Right renal cortex interstitium (tissue), 3 donors: ENCODE results near the gene CHST13. TPM values are rescaled to one million over a fixed set of nuclear protein-coding genes. Genes with fewer than 3 reads are reported as not detected.
"Not testable (repeated sequence)": the region's sequence is repeated elsewhere in the genome, so short reads cannot be mapped to it uniquely, and the experiment has no call there.

Experiments
- DNase-seq, 3 donors: peaks; one replicate each; pipeline ENCODE4 v3.0.0-alpha.2; 2013; ENCODE audit warnings: low read depth in 3 of 3, low spot score in 2 of 3
- polyA plus RNA-seq, 3 donors: library from polyadenylated mRNA; unstranded; fragments of 120-200 nt; gene quantifications; one replicate each; pipeline ENCODE4 v1.2.1, GENCODE V29; 2013; ENCODE audit not compliant: insufficient read length in 3 of 3

The CHST13 gene
- polyA plus RNA-seq, 3 donors: 3.1 to 4.4 (median 3.2) TPM

DNA sequence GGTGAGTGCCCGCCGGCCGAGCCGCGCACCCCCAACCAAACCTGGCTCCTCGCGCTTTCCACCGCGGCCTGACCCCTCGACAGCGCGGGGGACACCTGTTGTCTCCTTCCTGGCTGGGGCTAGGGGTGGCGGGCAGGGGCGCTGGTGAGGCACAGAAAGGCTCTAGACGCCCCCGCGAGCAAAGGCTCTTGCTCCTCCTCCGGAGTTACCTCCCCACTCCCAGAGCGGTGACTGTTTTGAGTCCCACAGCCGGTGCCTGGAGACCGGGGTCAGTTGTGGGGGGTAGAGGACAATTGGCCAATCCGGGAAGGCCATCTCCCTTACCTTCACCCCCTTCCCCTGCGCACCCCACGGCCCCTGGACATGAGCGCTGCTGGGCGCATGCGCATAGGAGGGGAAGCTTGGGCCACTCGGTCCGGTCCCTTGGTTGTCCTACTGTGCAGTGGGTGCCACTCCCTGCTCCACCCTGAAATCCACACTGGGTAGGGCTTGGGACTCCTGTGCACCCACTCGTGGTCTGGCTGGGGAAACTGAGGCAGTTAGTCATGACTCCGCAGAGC is 554 bp downstream of the CHST13 start:
- no peak for DNase-seq

DNA sequence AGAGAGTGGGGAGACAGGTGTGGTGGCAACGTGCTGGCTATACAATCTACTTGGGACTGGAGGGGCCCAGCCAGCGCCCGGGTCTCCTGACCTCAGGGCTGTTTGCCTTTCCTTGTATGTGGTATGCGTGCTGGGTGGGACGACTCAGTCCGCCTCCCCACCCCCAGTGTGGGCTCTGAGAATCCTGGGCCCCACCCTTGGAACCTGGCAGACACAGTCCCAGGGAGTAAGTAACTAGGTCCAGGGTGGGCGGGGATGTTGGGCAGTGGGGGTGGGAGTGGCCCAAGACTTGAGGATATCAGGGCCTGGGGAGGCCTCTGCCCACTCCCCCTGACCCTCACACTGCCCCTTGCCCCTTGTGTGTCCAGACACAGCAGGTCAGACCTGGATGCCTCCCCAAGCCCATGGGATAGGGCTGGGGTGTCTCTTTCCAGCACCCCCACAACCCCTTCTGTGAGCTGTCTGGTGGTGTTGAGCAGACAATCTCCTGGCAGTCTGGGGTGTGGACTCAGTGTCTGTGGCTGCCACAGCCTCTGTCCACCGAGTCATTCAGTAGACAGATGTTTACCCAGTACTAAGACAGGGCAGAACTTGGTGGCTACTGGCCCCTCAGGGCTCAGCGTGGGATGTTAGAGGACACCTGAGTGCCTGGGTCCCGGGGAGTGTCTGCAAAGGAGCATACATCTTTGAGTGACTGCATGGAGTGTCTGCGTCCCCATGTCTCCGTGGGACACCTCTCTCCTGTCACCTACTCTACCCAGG is 1.3 kb downstream of the CHST13 start:
- DNase-seq: no peak

DNA sequence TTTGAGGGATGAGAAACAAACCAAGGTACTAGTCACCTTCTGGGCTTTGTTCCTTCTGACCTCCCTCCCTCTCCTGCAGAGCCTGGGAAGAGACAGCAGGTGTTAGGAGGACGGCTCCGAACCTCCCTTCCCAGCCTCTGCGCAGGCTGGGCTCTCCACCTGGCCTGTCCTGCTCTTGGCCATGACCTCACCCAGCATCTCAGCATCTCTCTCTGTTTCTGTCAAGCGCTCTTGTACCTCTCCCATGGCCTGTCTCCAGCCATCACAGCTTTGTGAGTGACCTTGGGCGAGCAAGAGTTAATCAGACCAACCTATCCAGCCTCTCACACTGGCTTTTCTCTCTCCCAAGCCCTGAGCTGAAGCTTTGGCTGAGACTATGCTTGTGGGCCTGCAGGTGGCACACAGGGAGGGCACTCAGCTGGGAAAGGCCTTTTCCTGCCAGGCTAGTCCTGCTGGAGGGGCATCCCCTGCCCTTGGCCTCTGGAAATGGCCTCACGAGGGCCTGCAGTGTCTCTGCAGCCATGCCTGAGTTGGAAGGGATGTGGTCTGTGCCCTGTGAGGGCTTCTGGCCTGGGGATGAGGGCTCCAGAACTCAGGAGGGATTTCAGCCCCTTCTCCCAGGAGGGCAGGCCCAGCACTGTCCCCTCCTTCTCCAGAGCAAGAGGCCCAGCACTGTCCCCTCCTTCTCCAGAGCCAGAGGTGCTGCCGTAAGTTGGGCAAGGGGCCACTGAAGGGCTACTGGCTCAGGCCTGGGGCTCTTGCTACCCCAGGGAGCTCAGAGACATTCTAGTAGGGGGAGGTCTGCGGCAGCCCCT is 2.1 kb downstream of the CHST13 start:
- DNase-seq: no peak

DNA sequence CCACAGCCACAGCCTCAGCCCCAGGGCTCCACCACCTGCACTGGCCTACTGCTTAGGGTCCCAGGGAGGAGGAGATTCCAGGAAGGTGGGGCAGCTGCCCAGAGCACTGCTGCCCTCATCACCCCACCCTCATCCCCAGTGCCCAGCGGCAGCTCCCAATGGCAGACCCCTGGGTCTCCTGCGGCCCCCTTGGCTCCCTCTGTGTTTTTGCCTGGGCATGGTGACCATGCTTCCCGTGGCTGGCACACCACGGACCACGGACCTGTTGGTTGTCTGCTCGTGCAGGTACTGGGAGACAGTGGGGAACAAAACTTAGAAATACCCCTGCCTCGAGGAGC is 2.7 kb downstream of the CHST13 start:
- DNase-seq: no peak

DNA sequence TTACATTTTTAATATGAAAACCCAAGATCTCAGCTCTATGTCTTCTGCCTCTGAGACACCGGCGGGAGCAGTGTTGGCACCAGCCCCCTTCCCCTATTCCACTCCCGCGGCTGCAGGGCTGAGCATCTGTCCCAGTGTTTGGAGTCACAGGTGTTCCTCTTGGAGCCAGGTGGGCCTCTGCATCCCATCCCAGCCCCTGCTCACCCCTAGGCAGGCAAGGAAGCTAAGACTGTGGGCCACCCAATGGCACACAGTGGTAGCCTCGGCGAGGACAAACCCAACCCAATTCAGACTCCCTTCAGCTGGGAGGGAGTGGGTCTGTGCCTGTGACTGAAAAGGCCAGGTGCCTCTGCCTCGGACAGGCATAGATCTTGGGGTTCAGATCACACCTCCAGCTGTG is 3.1 kb downstream of the CHST13 start:
- DNase-seq: no peak

DNA sequence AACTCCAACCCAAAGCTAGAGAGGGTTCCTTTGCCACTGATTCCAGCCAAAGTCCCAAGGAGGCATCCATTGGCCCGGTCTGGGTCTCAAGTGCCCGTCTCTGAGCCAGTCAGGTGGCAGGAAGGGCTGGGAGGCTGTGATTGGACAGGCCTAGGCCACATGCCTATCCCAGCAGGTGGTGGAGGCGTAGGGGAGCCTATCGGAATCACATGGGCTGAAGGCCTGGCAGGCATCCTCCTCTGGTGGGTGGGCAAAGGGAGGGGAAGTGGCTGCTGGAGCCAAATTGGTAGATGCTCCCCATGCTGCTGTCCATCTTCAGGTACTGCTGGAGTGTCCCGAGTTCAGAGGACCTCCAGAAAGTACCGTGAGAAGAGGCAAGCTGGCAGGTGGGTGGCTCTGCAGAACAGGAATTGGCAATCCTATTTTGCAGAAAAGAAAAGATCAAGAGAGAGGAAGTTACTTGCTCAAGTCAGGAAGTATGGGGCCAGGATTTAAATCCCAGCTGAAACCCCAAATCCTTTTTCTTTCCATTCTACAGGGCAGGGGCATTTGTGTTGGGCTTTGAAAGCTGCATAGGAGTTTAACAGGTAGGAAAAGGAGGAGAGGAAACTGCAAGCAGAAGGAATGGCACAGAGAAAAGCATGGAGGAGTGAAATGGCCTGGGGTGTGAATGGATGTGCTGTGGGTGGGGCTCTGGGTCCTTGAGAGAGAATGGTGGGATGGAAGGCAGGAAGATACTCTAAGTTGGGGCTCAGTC is 3.7 kb downstream of the CHST13 start:
- DNase-seq: no peak

DNA sequence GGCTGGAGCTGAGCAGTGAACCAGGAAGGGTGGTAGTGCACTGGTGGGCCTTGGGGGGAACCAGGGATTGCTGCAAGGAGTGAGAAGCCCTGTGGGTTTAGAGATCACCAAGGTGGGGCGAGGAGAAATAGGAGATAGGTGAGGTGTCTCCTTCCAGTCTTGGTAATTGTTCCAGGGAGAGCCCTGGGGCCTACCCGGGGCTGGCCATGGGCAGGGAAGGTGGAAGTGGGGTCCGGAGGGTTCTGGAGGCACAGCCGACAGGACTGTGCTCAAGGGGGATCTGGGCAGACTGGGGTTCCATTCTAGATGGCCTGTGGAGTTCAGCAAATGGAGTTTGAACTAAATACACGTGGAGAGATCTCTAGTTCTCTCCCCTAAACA is 4.5 kb downstream of the CHST13 start:
- no peak for DNase-seq

DNA sequence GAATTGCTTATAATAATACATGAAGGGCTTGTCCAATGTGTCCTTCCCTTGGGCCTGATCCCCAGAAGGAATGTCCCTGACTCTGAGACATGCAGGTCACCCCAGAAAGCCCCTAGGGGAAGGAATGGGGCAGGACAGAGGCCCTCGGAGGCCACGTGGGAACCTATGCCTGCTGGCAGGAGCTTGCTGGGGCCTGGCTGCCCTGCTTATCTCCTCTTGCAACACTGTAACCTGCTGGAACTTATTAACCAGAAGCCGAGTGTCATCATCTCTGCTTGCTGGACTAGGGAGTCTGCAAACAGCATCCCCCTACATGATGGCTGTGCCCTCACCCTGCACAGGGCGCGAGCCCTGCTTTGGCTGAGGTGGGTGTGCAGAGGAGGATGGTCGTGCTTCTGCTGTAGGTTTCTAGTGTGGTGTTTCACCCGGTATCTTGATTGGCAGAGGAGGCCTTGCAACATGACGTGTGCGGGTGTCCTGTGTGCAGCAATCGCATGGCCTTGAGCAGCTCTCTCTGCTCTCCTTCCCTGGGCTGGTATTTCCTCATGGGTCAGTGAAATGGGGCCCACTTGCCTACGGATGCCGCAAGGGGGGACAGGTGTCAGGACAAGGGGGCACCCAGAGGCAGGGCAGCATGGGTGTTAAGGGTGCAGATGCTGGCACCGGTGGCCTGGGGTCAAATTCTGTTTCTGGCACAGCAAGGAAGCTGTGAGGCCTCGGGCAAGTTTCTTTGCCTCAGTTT is 5.0 kb downstream of the CHST13 start:
- no peak for DNase-seq

DNA sequence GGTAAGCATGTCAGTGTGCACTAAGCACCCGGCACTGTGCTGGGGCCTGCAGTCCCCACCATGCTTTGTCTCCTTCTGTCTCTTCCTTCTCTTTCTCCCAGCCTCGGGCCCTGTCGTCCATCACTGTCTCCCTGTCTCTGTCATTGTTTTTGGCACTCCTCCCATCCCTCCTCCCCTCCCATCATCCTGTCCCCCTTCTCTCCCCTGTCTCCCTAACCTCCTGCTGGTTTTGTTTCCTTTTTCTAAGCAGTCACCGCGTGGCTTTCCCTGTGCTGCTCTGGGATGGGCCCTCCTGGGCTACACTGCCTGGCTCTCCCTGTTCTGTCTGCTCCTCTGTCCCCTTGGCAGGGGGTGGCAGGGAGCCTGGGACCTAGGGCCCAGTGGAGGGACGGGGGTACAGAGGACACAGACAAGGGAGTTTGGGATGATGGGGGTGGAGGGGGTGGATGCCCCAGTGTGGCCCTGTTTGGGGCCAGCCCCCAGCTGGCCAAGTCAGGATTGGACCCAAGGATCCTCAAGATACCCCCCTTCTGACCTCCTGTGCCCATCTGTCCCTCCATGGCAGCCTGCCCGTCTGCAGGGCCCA is 5.7 kb downstream of the CHST13 start:
- DNase-seq: no peak

DNA sequence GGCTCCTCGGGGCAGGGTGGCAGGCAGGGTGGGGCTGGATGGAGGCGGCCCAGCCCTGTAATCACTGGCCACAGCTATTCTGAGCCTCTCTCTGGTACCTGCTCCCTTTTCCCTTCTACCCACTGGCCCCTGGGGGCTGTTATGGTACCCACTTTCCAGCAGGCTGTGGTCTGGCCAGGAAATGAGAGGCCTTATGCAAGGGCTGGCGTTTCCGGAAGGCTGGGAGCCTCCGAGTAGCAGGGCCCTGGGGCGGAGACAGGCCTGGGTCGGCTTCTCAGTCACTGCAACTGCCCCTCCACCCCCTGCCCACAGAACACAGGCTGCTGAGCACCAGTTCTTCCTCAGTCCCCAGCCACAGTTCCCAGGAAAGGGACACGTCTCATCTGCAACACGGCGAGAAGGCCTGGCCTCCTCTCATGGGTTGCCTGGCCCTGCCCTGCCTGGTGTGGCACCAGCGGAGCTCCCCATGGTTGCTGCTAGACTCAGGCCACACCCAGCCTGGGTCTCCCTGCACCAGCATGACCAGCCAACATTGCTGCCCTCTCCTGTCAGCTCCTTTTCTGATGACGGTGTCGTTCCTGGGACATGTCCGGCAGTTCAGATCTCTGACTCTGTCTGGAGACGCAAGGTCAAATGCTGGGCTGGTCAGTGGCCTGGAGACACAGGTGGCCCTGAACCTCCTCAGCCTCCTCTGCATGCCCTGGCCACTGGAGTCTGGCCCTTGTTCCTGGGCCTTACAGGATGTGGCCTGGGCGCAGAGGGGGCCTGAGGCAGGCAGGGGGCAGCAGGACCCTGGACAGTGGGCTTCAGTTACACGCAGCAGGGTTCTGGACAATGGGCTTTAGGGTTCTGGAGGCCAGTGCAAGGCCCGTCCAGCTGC is 6.5 kb downstream of the CHST13 start:
- DNase-seq: no peak

DNA sequence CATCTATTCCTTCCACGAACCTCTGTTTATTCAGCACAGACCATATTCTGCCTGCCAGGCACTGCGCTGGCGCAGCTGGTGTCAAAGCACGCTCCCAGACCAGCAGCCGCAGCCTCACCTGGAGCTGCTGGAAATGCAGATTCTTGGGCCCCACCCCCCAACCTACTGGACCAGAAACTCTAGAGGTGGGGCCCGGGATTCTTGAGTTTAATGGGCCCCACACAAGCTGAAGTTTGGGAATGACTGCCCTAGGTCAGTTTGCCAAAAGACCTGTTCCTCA is 7.0 kb downstream of the CHST13 start:
- DNase-seq: no peak

DNA sequence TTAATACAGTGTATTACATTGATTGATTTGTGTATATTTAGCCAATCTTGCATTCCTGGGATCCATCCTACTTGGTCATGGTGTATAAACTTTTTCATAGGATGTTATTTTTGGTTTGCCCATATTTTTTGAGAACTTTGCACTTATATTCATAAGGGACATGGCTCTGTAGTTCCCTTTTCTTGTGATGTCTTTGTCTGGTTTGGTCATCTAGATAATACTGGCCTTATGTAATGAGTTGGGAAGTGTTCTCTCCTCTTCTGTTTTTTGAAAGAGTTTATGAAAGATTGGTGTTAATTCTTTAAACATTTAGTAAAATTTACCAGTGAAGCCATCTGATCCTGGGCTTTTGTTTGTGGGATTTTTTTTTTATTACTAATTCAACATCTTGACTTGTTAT is 9.6 kb downstream of the CHST13 start:
- no peak for DNase-seq

DNA sequence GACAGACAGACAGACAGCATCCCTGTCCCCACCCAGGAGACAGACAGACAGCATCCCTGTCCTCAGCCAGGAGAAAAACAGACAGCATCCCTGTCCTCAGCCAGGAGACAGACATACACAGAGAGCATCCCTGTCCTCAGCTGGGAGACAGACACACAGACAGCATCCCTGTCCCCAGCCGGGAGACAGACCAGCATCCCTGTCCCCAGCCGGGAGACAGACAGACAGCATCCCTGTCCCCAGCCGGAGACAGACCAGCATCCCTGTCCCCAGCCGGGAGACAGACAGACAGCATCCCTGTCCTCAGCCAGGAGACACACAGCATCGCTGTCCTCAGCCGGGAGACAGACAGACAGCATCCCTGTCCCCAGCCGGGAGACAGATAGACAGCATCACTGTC is 10.8 kb downstream of the CHST13 start:
- DNase-seq: not testable (repeated sequence)

DNA sequence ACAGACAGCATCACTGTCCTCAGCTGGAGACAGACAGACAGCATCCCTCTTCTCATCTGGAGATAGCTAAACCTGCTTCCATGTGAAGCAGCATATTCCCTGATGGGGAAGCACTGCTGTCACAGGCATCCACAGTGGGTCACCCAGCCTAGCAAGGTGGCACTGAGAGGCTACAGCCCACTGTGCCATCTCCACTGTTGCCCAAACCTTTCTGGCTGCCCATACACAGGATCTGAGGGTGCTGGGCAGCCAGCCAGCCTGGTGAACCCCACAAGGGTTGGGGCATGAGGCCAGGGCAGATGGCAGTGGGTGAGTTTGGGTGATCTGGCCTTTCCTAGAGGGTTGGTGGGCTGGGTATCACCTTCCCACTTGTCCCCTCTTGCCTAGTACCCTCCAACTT is 11.7 kb downstream of the CHST13 start:
- DNase-seq: no peak

DNA sequence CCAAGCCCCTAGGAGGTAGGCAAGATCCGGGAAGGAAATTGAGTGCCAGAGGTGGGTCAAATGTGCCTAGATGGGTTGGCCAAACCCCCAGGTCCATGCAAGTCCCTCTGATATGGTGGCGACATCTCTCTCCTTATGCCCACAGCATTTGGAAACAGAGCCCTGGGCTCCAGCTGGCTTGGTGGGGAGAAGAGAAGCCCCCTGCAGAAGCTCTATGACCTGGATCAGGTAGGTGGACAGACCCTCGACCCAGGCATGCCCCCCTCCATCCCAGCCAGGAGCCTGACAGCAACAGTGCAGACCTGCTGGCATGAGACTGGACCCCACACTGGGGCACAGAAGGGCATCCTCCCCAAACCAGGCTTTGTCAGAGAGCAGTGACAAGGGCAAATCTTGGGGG is 12.2 kb downstream of the CHST13 start:
- no peak for DNase-seq

DNA sequence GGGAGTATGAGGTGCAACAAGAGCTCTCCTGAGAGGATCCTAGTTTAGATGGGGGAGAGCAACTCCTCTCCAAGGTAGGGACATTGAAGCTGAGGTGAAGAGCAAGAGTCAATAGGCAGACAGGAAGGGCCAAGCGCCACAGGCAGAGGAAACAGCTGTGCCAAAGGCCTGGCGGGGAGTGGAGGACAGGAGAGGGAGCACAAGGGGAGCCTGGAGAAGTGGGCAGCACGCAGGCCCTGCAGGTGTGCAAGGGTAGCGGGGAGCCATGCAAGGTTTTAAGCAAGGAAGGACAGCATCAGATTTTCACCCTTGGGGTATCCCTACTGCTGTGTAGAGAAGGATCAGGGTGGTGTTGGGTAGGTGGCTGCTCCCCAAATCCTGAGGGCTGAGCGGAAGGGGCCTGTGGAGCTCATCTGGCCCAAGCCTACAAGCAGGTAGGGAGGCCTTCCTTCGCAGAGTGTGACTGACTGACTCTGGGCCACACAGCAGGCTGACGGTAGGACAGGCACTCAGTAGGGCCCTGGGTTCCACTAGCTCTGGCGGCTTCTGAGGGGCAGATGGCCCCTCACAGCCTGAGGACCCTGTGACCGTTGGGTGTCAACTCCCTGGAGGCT is 13.3 kb downstream of the CHST13 start:
- DNase-seq: no peak

DNA sequence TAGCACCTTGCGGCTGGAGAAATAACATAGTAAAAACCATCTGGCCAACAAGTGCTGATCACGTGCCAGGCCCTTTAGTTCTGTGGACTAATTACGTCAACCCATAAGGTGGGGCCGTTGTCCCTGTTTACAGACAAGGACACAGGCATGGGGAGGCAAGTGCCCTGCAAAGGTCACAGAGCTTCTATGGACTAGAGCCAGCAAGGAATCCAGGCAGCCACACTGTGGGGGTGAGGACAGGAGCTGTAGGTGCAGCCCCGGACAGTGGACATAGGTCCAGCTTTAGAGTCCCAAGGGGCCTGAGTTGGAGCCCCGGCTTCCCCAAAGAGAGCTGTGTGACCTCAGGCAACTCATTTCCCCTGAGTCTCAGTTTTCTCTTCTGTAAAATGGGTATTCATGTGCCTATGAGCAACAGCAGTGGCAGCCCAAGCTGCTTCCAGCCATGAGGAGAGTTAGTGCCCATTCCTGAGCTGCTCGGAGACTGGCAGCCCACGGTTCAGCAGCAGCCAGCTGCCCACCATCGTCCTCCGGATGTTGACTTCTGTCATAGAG is 13.9 kb downstream of the CHST13 start:
- no peak for DNase-seq

DNA sequence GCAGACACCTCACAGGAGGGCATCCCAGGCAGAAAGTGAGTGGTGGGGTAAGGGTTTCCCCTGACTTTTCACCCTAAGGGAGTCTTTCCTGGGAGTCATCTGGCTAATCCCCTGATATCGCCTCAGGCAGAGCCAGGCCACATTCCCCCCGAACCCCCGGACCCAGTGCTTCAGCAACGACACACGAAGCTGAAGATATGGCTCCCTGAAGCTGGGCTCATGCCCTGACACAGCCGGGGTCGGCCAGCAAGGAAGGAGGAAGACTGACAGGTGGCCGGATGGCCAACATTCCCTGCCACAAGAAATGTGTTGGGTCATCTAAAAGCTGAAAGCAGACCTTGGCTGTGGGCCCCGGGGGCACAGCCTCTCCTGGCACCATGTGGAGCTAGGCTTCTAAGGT is 14.4 kb downstream of the CHST13 start:
- no peak for DNase-seq

DNA sequence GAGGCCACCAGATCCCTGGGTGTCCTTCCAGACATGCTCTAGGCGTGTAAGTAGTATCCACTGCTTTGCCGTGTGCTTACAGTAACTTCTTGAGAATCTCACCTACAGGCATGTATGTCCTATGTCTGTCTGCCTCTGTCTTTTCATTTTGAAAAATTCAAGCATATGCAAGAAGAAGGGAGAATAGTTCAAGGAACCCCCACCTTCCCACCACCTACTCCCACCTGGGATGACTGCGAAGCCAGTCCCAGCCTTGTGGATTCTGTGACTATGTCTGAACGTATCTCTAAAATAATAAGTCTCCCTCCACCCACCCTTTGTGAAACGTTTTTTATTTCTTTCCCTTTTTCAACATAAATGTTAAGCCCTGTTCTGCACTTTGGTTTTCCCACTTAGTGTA is 15.0 kb downstream of the CHST13 start:
- DNase-seq: no peak
